K562 (cell line): ENCODE results near the gene TMTC2. TPM values are rescaled to one million over a fixed set of nuclear protein-coding genes. Genes with fewer than 3 reads are reported as not detected.
A peak's percentile ranks its signal among the peaks of the same experiment; 100 is the strongest.

ENCODE experiments used
- ATAC-seq: fragments of 200-7000 bp; cut with Tn5 transposase; 3 replicates; pipeline ENCODE4 v1.9.1; 2020; ENCODE audit warnings: moderate library complexity
- BruUV-seq: library from RNA; stranded (reverse); fragments of 400-500 nt; replicated peaks from 2 replicates; lab custom pipeline; 2021; lab: Mats Ljungman, UMichigan
- CTCF ChIA-PET: fragments of 300-600 bp; formaldehyde crosslinking; extraction: SDS; loops from one replicate; lab custom pipeline; 2021; ENCODE audit warnings: low intra/inter-chr PET ratio; lab: Yijun Ruan, JAX
- POLR2A ChIA-PET: fragments of 300-600, 350-650 bp; sonication (Branson Sonifier 250); formaldehyde crosslinking; extraction: SDS; loops from one replicate; lab custom pipeline; 2021; ENCODE audit warnings: antibody characterized with exemption, inconsistent platforms; lab: Yijun Ruan, JAX
- DNase-seq, 4 experiments: peaks; one replicate each; pipeline versions ENCODE4 v3.0.0 to v3.0.0-alpha.2; 2011 to 2018; ENCODE audit warnings: low spot score in 3 of 4, mixed read lengths in 3 of 4; ENCODE audit errors: extremely low read depth in 1 of 4
- FAIRE-seq: peaks from 2 replicates; lab custom pipeline; 2011; peaks lifted over from hg19 to GRCh38; lab: Jason Lieb, UNC
- H2AFZ ChIP-seq: 2 replicates; pipeline ENCODE4 v1.6.0; 2011; ENCODE audit warnings: low read depth, low read length, control low read depth, inconsistent platforms
- H3K27ac ChIP-seq: fragments of 200-600 bp; 3 replicates; pipeline ENCODE4 v1.8.0; 2011; ENCODE audit warnings: low read depth, mild to moderate bottlenecking, control low read depth, inconsistent platforms, low read length, moderate library complexity, mixed read lengths; ENCODE audit errors: extremely low read depth
- H3K27me3 ChIP-seq, 2 experiments: fragments of 300-600 bp in 1 of 2; 2 replicates in 1 of 2; 3 replicates in 1 of 2; pipeline versions ENCODE4 v1.6.0 to v1.8.0; 2011; ENCODE audit warnings: inconsistent platforms in 2 of 2, low read length in 2 of 2, mild to moderate bottlenecking in 1 of 2, mixed read lengths in 1 of 2, moderate library complexity in 1 of 2; ENCODE audit not compliant: control insufficient read depth in 2 of 2, insufficient read depth in 2 of 2
- H3K36me3 ChIP-seq: fragments of 300-600 bp; 3 replicates; pipeline ENCODE4 v1.8.0; 2011; ENCODE audit warnings: mild to moderate bottlenecking, low read length, inconsistent platforms; ENCODE audit not compliant: control insufficient read depth, insufficient read depth
- H3K4me1 ChIP-seq, 2 experiments: fragments of 200-600 bp in 1 of 2; replicated peaks in 1 of 2; 2 replicates in 1 of 2; 3 replicates in 1 of 2; pipeline versions ENCODE4 v1.5.1 to v1.8.0; 2011; ENCODE audit warnings: inconsistent platforms in 2 of 2, low read length in 2 of 2, mild to moderate bottlenecking in 1 of 2, mixed read lengths in 1 of 2, moderate library complexity in 1 of 2; ENCODE audit not compliant: control insufficient read depth in 2 of 2, insufficient read depth in 2 of 2
- H3K4me2 ChIP-seq: 2 replicates; pipeline ENCODE4 v1.6.1; 2011; ENCODE audit warnings: low read length, control low read depth, inconsistent platforms, mixed read lengths; ENCODE audit not compliant: insufficient read depth
- H3K4me3 ChIP-seq: fragments of 200-600 bp; sonication (generic), shearing (Covaris generic); 2 replicates; pipeline ENCODE4 v1.5.1; 2016; ENCODE audit warnings: control low read depth, inconsistent platforms
- H3K79me2 ChIP-seq: fragments of 200-600 bp; 3 replicates; pipeline ENCODE4 v1.8.0; 2011; ENCODE audit warnings: low read length, inconsistent platforms; ENCODE audit not compliant: control insufficient read depth, insufficient read depth
- H3K9ac ChIP-seq, 2 experiments: 2 replicates each; pipeline versions ENCODE4 v1.6.0 to v1.6.1; 2011; ENCODE audit warnings: low read depth in 2 of 2, low read length in 2 of 2, control low read depth in 1 of 2, inconsistent platforms in 1 of 2, mild to moderate bottlenecking in 1 of 2, mixed read lengths in 1 of 2; ENCODE audit not compliant: insufficient read depth in 1 of 2
- H3K9me1 ChIP-seq: one replicate; pipeline ENCODE4 v1.6.0; 2011; ENCODE audit warnings: inconsistent platforms, mild to moderate bottlenecking, low read length, moderate library complexity; ENCODE audit not compliant: control insufficient read depth, insufficient read depth
- H3K9me3 ChIP-seq: replicated peaks from 2 replicates; pipeline ENCODE4 v1.5.1; 2011; ENCODE audit warnings: low read depth, low read length, inconsistent platforms; ENCODE audit not compliant: control insufficient read depth, insufficient read depth
- H4K20me1 ChIP-seq: replicated peaks from 2 replicates; pipeline ENCODE4 v1.6.1; 2011; ENCODE audit warnings: low read length, inconsistent platforms, mixed read lengths; ENCODE audit not compliant: control insufficient read depth, insufficient read depth
- ATF7 ChIP-seq: fragments of 450-650 bp; IDR thresholded peaks from 2 replicates; pipeline ENCODE4 v1.7.1; 2014; ENCODE audit warnings: mild to moderate bottlenecking, moderate library complexity
- CEBPB ChIP-seq: fragments of 450-650 bp; IDR thresholded peaks from 2 replicates; pipeline ENCODE4 v1.6.1; 2016; ENCODE audit warnings: missing genetic modification characterization, missing compliant biosample characterization
- CEBPG ChIP-seq, 3 experiments: fragments of 200-800 bp in 1 of 3; sonication (Bioruptor generic) in 1 of 3; sonication (generic) in 1 of 3; formaldehyde crosslinking in 1 of 3; IDR thresholded peaks in 2 of 3; conservative IDR thresholded peaks in 1 of 3; 2 replicates each; pipeline versions ENCODE4 v1.6.1 to v1.8.0; 2016 to 2022; ENCODE audit warnings: missing compliant biosample characterization in 2 of 3, missing genetic modification characterization in 2 of 3, mild to moderate bottlenecking in 1 of 3, missing genetic modification reagents in 1 of 3
- FOXP1 ChIP-seq: sonication (generic); formaldehyde crosslinking; IDR thresholded peaks from 2 replicates; pipeline ENCODE4 v1.8.0; 2022; ENCODE audit warnings: mild to moderate bottlenecking, missing genetic modification reagents
- IRF2 ChIP-seq: sonication (generic); formaldehyde crosslinking; IDR thresholded peaks from 2 replicates; pipeline ENCODE4 v1.8.1; 2022; ENCODE audit warnings: mild to moderate bottlenecking, missing genetic modification reagents
- MEF2A ChIP-seq: IDR thresholded peaks from 2 replicates; pipeline ENCODE4 v1.6.1; 2011; ENCODE audit warnings: low read depth, mild to moderate bottlenecking, low read length, moderate library complexity; ENCODE audit not compliant: control insufficient read depth
- PHB ChIP-seq: fragments of 250-450 bp; sonication (Bioruptor Pico); IDR thresholded peaks from 2 replicates; pipeline ENCODE4 v1.5.0; 2021
- SMARCA5 ChIP-seq: fragments of 450-650 bp; IDR thresholded peaks from 2 replicates; pipeline ENCODE4 v1.6.1; 2016
- SREBF2 ChIP-seq: sonication (generic); formaldehyde crosslinking; IDR thresholded peaks from 2 replicates; pipeline ENCODE4 v1.4.0; 2020; ENCODE audit warnings: mild to moderate bottlenecking, missing genetic modification reagents
- SUPT5H ChIP-seq: fragments of 450-650 bp; IDR thresholded peaks from 2 replicates; pipeline ENCODE4 v1.6.1; 2016
- TCF7L2 ChIP-seq: fragments of 150-350 bp; IDR thresholded peaks from 2 replicates; pipeline ENCODE4 v1.6.1; 2016; ENCODE audit warnings: low read depth, mild to moderate bottlenecking, low read length, moderate library complexity
- WGBS: fragments of 100-300 bp; shearing (Covaris generic); methylation state at CpG from one replicate; pipeline ENCODE4 v1.1.6; 2016; ENCODE audit warnings: low coverage, mixed read lengths; ENCODE audit not compliant: insufficient coverage; ENCODE audit errors: missing lambda C conversion rate; 5-methylcytosine and 5-hydroxymethylcytosine counted together
- in situ Hi-C: fragments of 300-500 bp; cut with MboI; formaldehyde crosslinking; loops from 4 replicates; pipeline ENCODE4 v1.15.0; 2018; ENCODE audit warnings: inconsistent platforms, mixed read lengths
- intact Hi-C: fragments of 100-400 bp; cut with micrococcal nuclease; formaldehyde crosslinking; loops from 2 replicates; pipeline ENCODE4 v1.14.2; 2022
- polyA plus RNA-seq, 8 experiments: library from polyadenylated mRNA; depleted of rRNA in 4 of 8; stranded (reverse) in 5 of 8; unstranded in 3 of 8; fragments of >200 nt; fragmentation: Nextera tagmentation in 2 of 8; fragmentation: Illumina TruSeq in 1 of 8; extraction: Ambion mirVana in 2 of 8; extraction: Trizol in 1 of 8; gene quantifications; 2 replicates each; pipeline versions ENCODE4 v1.2.1 to v1.2.3, GENCODE V29; 2011 to 2014; ENCODE audit warnings: inconsistent platforms in 1 of 8, missing spikeins in 1 of 8
- total RNA-seq, 7 experiments: library from RNA; depleted of rRNA in 6 of 7; stranded (reverse); fragments of >200 nt in 6 of 7; fragmentation: Illumina TruSeq in 2 of 7; extraction: Trizol in 2 of 7; gene quantifications; 2 replicates each; pipeline versions ENCODE4 v1.2.1 to v1.2.3, GENCODE V29; 2011 to 2021; ENCODE audit warnings: low replicate concordance in 1 of 7
- TF ChIP-seq, protein P1 (sequence below): fragments of 450-650 bp; IDR thresholded peaks from 2 replicates; pipeline ENCODE4 v1.6.1; 2016
- TF ChIP-seq, protein P2 (sequence below): fragments of 250-450 bp; sonication (Bioruptor Pico); IDR thresholded peaks from 2 replicates; pipeline ENCODE4 v1.8.0; 2022; ENCODE audit warnings: inconsistent platforms
- TF ChIP-seq, protein P3 (sequence below): IDR thresholded peaks from 3 replicates; pipeline ENCODE4 v1.6.1; 2011; ENCODE audit warnings: borderline replicate concordance, mild to moderate bottlenecking, moderate library complexity; ENCODE audit not compliant: insufficient read length; ENCODE audit errors: extremely low read depth

Gene TMTC2
- total and polyA plus RNA-seq, 9 of the 15 experiments (the other 6 are each of a cell fraction or from before 2014, with no cell fraction given): 0.29 to 1.1 (median 0.55) TPM

DNA sequence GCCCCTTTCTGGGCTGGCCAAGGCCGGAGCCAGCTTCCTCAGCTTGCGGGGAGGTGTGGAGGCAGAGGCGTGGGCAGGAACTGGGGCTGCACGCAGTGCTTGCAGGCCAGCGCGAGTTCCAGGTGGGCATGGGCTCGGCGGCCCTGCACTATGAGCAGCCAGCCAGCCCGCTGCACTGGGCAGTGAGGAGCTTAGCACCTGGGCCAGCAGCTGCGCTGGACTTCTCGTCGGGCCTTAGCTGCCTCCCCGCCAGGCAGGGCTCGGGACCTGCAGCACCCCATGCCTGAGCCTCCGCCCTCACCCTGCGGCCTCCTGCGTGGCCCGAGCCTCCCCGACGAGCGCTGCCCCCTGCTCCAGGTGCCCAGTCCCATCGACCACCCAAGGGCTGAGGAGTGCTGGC lies 42.0 kb downstream of the TMTC2 start (continued):
- TF ChIP-seq, protein P1, sequence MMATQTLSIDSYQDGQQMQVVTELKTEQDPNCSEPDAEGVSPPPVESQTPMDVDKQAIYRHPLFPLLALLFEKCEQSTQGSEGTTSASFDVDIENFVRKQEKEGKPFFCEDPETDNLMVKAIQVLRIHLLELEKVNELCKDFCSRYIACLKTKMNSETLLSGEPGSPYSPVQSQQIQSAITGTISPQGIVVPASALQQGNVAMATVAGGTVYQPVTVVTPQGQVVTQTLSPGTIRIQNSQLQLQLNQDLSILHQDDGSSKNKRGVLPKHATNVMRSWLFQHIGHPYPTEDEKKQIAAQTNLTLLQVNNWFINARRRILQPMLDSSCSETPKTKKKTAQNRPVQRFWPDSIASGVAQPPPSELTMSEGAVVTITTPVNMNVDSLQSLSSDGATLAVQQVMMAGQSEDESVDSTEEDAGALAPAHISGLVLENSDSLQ: no peak
- TF ChIP-seq PHB (CRISPR knock-in tag) (no peak), FOXP1 (no peak), SMARCA5 (no peak), SUPT5H (no peak), MEF2A (no peak), SREBF2 (CRISPR knock-in tag) (no peak), TCF7L2 (no peak), ATF7 (no peak)
- TF ChIP-seq, protein P2, sequence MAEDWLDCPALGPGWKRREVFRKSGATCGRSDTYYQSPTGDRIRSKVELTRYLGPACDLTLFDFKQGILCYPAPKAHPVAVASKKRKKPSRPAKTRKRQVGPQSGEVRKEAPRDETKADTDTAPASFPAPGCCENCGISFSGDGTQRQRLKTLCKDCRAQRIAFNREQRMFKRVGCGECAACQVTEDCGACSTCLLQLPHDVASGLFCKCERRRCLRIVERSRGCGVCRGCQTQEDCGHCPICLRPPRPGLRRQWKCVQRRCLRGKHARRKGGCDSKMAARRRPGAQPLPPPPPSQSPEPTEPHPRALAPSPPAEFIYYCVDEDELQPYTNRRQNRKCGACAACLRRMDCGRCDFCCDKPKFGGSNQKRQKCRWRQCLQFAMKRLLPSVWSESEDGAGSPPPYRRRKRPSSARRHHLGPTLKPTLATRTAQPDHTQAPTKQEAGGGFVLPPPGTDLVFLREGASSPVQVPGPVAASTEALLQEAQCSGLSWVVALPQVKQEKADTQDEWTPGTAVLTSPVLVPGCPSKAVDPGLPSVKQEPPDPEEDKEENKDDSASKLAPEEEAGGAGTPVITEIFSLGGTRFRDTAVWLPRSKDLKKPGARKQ (CRISPR knock-in tag): no peak

DNA sequence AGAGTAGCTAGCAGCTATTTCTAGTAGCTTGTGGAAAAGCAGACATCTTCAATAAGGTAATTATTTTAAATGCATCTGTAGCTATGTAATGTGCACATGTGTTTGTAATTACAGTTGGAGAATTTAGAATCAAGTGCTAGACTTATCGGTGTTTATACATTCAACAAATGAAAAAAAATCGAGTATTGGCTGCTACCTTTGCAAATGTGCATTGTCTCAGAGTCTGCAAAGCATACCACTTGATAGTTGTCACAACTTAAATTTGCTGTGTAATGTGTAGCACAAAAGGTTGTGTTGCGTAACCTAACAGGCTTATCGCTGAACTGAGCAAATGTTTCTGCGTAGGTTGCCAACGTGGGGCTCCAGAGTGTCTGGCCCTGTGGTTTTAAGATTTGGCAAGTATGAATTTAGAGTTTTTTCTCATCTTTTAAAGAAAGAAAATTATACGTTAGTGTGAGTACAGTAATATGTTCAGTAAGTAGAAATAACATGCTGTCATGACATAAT lies 44.3 kb downstream of the TMTC2 start:
- Histone ChIP-seq H3K27me3 (no peaks in the 10 kb centered on the region), H3K79me2 (no peaks in the 10 kb centered on the region), H2AFZ (no peak overlapping the region), H3K4me1 (no peaks in the 10 kb centered on the region), H3K4me2 (no peak overlapping the region), H3K9me3 (no peaks in the 10 kb centered on the region; the same call in 1 of the 2 replicates), H3K4me3 (no peak overlapping the region), H4K20me1 (no peaks in the 10 kb centered on the region), H3K9ac (no peak overlapping the region), H3K9me1 (no peaks in the 10 kb centered on the region), H3K27ac (no peak overlapping the region), H3K36me3 (no peaks in the 10 kb centered on the region)
- intact Hi-C loops (no loop called here), in situ Hi-C loops (no loop called here)
- TF ChIP-seq CEBPB (tag) (peak; percentile 83), CEBPG (CRISPR knock-in tag; IDR thresholded peaks at IDR 0.05) (no peak), CEBPG (tag; conservative IDR thresholded peaks at IDR 0.05 in 1 of 2, IDR thresholded peaks at IDR 0.05 in 1 of 2) (peak; percentile 38 to 47; a peak in 2 of 4 replicates), IRF2 (CRISPR knock-in tag) (no peak)
- TF ChIP-seq, protein P3, sequence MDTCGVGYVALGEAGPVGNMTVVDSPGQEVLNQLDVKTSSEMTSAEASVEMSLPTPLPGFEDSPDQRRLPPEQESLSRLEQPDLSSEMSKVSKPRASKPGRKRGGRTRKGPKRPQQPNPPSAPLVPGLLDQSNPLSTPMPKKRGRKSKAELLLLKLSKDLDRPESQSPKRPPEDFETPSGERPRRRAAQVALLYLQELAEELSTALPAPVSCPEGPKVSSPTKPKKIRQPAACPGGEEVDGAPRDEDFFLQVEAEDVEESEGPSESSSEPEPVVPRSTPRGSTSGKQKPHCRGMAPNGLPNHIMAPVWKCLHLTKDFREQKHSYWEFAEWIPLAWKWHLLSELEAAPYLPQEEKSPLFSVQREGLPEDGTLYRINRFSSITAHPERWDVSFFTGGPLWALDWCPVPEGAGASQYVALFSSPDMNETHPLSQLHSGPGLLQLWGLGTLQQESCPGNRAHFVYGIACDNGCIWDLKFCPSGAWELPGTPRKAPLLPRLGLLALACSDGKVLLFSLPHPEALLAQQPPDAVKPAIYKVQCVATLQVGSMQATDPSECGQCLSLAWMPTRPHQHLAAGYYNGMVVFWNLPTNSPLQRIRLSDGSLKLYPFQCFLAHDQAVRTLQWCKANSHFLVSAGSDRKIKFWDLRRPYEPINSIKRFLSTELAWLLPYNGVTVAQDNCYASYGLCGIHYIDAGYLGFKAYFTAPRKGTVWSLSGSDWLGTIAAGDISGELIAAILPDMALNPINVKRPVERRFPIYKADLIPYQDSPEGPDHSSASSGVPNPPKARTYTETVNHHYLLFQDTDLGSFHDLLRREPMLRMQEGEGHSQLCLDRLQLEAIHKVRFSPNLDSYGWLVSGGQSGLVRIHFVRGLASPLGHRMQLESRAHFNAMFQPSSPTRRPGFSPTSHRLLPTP: no peak
- CTCF ChIA-PET: no interaction called here
- DNase-seq: no peak
- 3% methylated on average over 7 of the region's 7 CpGs for WGBS
- FAIRE-seq: no peak
- no peak for ATAC-seq
- no TSS peak for BruUV-seq
- POLR2A ChIA-PET: no interaction called here
